Hematopoietic multipotent progenitor cell treated with erythropoietin and hydrocortisone succinate and interleukin-3 and kit ligand, for 8 days (in vitro differentiated cells): ENCODE measurements around the gene SLC6A6.

ENCODE experiments used
- DNase-seq: peaks from one replicate; pipeline ENCODE4 v3.0.0-alpha.2; 2015

The SLC6A6 gene

DNA sequence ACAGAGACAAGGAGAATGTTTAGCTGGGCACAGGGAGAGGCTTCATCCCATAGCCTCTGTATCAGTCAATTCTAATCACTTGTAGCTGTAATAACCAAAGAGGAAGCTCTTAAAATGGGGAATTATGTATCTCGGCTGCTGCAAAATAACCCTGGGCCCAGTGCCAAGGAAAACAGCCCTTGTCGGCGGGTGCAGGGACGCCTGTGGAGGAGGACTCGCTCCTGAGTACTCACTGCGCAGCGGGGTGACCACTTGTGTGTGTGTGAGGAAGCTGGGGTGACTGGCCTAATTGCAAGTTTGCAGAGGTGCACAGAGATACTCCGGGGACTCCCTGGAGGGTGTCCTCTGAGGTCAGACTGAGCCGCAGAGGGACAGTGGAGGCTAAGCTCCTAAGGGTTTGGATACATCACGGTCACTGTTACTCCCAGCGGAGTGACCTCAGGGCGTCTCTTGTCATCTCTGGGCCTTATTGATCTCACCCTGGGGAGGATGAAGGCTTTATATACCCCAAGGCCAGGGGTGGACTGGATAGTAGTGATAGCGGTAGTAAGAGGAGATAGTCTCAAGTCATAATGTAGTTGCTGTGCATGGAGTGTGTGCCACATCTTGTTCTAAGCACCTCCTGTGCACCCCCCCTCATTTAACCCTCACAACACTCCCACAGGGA is 37.2 kb downstream of the SLC6A6 start:
- peak; percentile 74 for DNase-seq

DNA sequence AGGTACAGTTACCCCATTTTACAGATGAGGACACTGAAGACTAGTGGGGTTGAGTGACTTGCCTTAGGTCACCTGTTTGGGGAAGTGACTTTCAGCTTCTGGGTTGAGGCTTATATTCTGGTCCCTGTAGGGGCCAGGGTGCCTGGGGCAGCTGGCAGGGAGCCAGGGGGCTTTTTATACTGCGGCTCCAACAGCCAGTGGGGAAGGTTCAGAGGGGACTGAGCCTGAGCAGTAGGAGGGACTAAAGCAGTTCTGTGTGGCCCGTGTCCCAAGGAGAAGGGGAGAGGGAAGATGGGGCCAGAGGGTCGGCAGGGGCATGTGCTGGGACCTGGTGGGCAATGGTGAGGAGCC is 37.7 kb downstream of the SLC6A6 start:
- DNase-seq: no peak

DNA sequence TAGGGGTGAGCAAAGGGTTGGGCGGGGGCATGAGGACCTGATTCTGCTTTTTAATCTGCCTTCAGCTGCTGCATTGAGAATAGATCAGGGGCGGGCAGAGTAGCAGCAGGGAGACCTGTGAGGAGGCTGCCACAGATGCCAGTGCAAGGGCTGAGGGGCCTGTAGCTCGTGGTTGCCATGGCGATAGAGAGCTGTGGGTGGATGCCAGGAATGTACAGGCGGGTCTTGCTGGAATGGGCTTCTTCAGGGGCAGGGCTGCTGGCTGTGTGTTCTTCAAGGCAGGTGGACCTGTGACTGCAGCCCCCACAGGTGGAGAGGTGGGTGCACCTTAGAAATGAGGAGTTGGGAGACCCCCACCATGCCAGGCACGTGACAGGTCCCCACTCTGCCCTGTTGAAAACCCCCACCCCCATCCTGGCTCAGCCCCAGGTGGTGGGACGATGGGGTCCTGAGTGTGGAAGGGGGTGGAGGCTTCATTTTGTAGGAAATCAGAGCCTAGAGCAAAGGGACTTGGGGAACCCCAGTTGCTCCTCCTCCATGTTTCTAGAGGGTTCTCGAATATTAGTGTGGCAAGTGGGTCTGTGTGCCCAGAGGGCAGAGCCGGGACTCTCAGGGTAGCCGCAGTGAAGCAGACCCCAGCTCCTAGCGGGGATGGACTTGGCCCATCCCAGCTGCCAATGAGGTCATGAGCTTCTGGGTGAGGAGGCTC is 38.3 kb downstream of the SLC6A6 start:
- peak; percentile 24 for DNase-seq

DNA sequence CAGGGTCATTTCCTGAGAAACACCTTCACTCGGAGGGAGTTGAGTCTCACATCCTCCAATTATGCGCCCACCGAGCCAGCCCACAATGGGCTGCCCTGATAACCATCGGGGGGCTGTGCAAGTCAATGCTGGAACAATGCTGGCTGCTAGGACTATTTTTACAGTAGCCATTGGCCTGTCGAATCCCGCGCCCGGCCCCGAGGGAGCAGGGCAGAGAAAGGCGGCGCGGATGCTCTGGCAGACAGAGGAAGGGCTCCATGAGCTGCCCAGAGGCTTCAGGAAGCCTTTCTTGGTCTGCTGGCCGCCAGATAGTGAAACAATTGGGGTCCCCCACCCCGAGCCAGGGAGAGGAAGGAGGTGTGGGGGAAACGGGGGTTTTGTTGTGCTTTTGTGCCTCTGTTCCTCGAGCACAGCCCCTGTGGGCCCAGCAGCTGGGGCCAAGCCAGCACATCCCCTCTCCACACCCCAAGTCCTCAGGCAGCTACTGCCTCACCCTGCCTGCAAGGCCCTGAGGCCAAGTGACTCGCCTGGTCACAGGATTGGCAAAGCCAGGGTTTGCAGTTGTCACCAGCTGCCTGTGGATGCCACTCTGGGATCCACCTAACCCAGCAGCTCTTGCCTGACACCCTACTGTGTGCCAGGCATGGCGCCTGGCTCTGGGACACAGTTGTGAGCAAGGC is 39.0 kb downstream of the SLC6A6 start:
- DNase-seq: no peak

DNA sequence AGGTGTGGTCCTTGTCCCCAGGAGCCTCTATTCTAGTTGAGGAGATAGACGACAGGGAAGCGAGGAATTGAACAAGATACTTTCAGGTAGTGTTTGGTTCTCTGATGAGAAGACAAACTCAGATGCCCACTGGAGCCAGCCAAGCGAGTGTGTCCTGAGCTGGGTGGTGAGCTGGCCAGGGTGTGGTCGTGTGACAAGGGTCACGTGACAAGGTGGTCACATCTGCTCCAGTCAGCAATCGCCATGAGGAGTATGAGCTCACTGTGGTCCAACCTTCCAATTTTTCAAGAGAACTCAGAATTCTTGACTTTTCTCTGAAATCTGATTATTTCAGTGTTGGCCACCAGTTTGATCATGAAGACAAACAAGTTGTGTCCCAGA is 39.5 kb downstream of the SLC6A6 start:
- DNase-seq: no peak

DNA sequence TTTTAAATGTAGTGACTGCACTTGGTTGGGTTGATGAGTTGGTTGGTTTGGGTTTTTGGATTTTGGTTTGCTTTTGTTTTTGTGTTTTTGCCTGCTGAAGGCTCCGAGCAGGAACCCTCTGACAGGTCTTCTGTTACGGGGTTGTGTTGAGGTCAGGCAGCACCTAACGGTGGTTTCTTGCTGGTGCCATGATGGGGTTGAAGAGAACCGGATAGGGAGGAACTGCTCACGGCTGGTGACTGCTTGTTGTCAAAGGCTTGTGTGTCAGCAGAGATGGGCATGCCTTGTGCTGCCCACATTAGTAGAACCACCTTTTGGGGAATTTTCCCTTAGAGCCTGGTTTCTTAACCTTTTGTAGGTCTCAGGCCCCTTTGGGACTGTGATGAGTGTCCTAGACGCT is 42.0 kb downstream of the SLC6A6 start:
- no peak for DNase-seq

DNA sequence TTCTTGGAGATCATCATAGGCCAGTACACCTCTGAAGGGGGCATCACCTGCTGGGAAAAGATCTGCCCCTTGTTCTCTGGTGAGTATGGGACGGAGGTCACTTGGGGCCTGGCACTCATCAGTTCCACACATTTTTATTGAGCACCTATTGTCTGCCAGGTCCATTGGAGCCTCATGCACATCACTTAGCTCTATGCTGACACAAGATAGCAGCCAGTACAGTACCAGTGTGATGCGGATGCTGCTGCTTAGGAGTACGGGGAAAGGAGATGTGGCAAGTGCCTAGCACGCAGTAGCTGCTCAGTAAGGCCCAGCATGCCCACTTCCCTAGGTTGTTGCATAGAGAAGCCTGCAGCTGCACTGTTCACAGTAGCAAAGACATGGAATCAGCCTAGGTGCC is 43.4 kb downstream of the SLC6A6 start:
- DNase-seq: no peak

DNA sequence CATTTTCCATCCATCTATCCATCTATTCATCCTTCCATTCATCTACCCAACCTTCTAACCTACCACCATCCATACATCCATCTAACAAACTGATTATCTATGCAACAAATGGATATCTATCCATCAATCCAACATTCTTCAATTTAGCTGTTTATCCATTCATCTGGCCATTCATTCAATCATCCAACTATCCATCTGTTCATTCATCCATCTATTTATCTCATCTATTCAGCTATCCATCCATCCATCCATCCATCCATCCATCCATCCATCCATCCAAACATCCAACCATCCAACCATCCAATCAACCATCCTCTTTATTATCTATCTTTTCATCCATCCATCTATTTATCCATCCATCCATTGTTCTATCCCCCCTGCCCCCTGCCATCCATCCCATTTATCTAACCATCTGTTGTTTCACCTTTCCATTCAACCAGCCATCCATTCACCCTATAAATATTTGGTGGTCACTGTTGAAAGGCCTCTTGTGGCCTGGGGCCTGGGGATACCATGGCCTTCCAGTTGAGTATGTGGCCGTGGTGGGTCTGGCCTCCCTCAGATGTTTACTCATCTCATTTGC is 44.7 kb downstream of the SLC6A6 start:
- no peak for DNase-seq

DNA sequence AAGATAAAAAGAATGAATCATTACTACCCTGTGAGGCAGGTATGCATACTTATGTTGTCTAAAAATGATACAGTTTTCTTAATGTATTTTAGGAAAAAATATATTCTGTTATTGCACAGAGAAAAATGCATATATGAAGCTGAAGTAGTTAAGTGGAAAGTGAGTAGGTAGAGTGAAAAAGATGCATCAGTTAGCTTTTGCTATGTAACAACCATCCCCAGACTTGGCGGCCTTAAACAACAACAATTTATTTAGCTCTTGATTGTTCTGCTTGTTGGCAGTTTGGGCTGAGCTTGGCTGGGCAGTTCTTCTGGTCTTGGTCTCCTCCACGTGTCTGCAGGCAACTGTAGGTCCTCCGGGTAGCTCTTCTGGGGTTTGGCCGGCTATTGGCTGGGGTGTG is 45.7 kb downstream of the SLC6A6 start:
- DNase-seq: no peak

DNA sequence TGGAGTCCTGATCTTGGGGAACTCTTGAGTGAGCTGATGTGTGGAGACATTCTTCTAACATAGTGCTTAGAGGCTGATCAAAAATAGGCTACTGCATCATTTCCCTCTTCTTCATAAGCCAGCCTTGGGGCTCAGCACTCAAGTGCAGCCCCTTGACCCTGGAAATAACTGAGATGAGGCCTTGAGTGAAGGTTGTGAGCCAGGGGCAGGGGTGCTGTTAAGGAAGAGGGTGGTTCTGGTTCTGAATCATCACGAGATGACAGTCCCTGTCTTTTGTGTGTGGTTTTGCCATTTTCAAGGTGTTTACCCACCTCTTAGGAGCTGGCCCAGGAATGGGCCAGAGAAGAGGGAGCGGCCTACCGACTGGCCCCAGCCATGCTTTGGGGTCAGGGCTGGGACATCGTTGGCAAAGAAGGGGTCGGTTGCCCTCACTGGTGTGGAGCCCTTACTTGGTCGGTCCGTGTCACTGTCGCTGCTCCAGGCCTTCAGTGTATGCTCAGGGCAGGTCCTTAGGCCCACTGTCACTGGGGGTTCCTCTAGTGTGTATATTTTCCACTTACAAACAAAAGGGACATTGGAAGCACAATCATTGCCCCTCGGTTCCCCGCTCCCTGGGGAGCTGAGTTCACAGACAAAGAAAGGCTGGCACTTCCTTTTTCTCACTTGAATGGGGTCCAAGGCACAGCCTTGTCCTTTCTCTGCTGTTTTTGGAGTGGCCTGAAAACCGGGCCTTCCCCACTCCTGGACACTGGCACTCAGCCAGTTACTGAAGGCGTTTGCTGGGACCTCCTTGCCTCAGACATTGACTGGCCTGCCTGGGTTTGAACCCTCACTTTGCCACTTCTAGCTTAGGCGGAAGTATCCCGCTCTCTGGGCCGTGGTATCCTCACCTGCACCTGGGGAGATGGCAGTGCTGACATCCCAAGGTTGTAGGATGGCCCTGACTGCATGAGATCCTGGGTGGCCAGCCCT is 46.6 kb downstream of the SLC6A6 start:
- DNase-seq: no peak

DNA sequence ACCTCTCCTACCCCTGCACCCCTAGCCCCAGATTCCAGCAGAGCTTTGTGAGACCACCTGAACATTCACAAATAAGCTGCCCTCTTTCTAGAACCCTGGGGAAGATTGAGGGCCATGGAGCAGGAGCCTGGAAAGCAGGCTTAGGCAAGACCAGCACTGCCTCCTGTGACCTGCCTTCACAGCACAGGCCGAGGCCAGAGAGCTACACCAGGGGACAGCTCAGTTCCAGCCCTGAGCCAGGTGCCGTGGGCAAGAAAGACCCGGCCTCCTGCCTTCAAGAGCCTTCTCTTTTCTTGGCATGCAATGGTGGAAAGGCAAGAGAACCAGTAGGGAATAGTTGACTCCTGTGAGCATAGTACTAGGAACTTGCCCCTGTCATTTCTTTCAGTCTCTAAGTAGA is 48.1 kb downstream of the SLC6A6 start:
- no peak for DNase-seq

DNA sequence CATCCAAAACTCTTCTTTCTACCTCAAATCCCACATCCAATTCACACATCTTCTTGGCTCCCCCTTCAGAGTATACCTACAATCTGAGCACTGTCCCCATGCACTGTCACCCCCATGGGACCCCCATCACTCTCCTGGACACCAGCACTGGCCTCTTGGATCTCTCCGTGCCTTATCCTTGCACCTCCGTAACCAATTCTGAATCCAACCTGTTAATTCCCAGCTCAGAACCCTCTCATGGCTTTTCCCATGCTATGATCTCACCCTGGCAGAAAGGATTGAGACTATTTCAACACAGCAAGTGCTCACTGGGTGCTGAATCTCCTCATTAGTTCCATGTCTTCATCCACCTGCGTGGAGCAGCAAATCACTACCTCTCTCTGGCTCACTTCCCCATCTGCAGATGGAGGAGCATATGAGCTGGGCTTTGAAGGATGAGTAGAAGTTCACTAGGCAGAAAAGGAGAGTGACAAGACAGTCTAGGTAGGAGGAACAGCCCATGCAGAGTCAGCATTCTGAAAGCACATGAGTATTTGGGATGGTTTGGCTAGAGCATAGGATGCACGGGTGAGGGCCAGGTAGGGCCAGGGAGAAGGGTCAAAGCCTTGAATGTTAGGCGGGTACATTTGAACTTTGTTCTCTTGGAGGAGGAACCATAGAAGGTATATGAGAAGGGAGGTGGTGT is 48.7 kb downstream of the SLC6A6 start:
- no peak for DNase-seq

DNA sequence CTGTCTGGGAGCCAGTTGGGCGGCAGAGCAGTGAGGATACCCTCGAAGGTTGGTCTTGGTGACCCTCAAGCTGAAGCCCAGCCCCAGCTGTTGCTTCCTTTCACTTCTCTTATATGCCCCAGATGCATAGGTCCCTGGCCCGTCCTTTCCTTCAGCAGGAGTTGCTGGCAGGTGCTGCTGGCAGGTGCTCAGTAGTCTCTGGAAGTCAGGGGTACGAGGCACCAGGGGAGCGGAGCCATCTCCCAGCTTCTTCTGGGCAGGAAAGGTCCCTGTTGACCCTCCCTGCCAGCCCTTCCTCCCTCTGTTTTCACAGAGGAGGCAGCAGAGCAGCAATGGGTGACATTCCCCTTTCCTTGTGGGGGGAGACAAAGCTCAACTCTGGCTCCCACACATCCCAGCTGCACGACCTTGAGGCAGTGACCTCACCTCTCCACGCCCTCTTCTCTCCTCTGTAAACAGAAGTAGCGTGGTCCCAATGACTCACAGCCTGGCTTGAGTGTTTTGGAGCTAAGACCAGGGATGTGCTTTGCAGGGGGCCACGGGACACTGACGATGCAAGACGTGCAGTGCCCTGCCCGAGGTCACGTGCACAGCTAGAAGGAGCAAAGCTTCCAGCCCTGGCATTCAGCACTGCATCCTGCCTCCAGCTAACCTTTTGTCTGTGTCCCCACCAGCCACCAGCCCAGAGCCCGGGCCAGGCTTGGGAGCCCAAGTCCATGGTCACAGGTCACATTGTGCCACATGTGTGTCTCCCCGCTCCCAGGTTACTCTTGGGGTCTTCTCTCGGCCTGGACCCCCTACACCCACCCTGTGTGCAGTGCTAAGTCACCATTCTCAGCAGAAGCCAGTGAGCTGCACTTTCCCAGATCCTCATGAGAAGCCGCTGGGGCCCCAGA is 49.7 kb downstream of the SLC6A6 start:
- DNase-seq: no peak

DNA sequence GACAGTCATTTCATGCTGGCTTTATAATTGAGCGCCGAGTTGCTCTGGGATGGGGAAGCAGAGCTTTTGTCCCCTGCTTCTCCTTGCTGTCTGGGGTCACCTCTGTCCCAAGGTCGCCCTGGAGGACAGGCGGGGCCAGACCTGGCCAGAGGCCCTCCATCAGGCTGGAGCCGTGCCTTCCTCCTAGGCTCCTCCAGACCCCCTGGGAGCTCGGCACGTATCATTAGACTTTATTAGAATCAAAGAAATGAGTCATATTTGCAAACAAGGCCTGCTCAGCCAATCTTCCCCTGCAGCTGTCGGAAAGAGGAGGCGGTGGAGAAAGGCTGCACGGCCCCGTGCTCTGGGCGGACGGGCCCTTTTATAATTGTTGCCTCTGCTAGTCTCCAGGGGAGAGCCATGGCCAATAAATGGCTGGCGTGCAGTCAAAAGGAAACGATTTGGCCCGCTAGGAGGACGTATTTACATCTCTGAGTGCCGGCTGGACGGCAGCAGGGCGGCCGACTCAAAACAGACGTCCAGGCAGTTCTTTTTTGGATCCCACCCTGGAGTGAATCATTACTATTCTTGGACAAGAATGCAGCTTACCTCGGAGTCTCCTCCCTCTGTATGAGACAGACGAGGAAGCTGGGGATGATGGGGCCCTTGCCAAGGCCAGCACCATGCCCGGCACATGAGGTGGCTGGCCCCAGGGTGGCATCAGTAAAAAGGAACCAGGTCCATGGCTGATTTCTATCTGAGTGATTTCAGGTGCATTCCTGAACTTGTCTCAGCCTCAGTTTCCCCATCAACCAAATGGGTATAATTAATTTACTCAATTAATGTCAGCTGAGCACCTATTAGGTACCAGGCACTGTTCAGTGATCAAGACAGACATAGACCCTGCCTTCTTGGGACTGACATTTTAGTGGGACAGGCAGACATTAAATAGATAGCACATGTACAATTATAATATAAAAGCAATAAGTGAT is 50.6 kb downstream of the SLC6A6 start:
- no peak for DNase-seq

DNA sequence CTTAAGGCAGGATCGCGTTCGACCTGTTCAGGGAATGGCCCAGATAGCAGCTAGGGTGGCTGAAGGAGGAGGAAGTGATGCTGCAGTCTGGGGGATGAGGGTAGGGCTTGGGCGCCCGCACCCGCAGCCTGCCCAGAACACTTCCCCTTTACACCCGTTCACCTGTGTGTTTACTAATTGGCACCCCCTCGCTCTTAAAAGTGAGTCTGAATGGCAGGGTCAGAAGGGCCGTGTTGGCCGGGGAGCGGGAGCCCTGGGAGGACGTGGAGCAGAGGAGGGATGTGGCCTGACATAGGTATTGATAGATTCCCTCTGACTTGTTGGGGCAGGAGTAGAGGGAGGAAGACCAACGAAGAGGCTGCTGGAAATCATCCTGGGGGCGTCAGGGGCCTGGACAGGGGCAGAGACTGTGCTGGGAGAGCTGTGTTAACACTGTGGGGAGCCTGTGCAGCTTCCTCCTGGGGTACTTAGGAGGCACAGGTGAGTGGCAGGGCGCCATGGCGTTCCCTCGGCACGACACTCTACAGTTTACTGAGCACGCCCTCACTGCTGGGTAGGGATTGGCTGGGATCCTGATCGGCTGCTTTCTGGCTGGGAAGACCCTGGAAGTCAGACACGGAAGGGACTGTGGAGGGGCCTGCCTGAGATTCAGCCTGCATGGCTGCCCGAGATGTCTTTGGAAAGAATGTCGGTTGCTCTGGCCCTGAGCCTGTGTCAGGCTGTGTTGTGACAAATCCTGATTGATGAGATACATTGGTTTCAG is 51.7 kb downstream of the SLC6A6 start:
- DNase-seq: no peak

DNA sequence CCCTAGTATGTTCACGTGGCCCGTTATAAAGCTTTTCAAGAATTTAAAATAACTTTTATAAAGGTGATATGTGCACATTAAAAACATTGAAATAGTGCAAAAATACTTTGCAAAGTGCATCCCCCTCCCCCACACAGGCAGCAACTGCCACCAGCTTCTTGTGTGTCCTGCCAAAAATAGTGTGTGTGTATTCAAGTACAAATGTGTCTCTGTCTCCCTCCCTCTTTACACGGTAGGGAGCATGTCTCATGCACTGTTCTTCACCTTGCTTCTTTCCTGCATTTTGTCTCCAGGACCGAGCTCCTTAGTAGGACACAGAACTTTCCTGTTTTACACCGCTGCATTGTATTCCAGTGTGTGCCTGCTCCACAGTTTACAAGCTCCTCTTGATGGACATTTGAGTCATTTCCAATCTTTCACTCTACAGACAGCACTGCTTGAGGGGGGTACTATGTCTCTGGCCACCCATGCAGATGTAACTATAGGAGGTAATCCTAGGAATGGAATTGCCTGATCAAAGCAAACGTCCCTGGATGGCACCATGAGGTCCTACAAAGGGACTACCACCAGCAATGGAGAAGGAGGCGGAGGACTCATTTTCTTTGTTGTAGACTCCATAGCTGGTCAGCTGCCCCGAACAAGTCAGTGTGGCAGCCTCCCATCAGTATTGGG is 52.4 kb downstream of the SLC6A6 start:
- DNase-seq: no peak

DNA sequence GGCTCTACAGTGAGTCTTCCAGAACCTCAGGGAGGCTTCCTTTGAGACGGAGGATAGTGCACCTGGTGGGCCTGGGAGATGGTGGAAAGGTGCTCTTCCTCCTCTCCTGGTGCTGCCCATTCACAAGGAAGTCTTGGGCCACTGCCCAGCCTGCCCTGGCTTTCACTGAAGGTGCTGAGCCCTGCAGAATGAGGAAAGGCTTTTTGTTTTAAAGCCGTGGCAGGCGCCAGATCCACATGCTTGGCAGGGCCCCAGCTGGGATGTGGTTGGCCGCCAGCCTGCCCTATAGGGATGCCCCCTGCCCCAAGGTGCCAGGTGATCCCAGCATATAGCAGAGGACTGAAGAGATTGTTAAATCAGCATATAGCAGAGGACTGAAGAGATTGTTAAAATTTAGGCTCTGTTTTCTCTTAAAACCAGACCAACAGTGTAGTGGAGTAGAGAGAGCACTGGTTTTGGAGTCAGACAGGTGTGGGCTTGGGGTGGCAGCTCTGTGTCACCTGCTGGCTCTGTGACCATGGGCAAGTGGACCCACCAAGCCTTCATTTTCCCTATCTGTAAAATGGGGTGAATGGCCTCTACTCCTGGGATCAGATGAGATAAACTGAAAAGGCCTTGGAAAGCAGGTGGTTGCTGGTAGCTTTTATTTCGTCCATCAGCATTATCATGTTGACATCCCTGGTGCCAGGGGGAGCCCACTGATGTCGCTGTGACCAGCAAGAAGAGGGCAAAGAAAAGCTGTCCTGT is 53.3 kb downstream of the SLC6A6 start:
- no peak for DNase-seq

DNA sequence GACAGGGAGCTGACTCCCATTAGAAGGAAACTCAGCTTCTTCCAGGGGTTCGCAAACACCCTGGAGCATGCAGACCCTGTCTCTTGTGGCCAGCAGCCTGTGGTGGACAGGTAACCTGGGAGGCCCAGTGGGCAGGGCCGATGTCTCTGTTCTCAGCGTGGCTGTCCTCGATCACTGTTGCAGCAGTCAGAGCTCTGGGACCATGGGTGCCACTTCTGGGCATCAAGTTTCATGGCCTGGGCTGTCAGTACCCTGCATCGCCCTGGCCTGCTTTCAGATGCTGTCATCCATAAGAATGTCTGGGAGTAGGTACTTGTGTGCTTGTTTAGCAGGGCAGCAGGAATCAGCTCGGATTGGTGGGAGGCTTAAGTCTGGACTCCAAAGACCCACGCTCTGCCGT is 54.4 kb downstream of the SLC6A6 start:
- no peak for DNase-seq
